IMR-90 (cell line): ENCODE results near the gene ASS1. TPM values are rescaled to one million over a fixed set of nuclear protein-coding genes. Genes with fewer than 3 reads are reported as not detected.

Experiments used
- ATAC-seq: fragments of 200-7000 bp; cut with Tn5 transposase; 2 replicates; pipeline ENCODE4 v1.9.1; 2020; ENCODE audit warnings: low read depth, mild to moderate bottlenecking, moderate library complexity
- BruUV-seq: library from RNA; stranded (reverse); fragments of 400-500 nt; replicated peaks from 2 replicates; lab custom pipeline; 2021; lab: Mats Ljungman, UMichigan
- CTCF ChIA-PET: fragments of 300-600 bp; formaldehyde crosslinking; extraction: SDS; loops from one replicate; lab custom pipeline; 2021; ENCODE audit warnings: antibody characterized with exemption; lab: Yijun Ruan, JAX
- POLR2A ChIA-PET: fragments of 300-600 bp; sonication (Branson Sonifier 250); formaldehyde crosslinking; loops from one replicate; lab custom pipeline; 2022; ENCODE audit warnings: antibody characterized with exemption; ENCODE audit not compliant: unreplicated experiment; lab: Charles Lee
- DNase-seq: peaks from one replicate; pipeline ENCODE4 v3.0.0; 2013
- H2AFZ ChIP-seq: replicated peaks from 2 replicates; pipeline ENCODE3; 2013; ENCODE audit warnings: low read length, mild to moderate bottlenecking; ENCODE audit not compliant: poor library complexity
- H2AK5ac ChIP-seq: 2 replicates; pipeline ENCODE4 v1.6.1; 2013; ENCODE audit warnings: low read depth, low read length, inconsistent platforms
- H2AK9ac ChIP-seq: replicated peaks from 2 replicates; pipeline ENCODE3; 2013; ENCODE audit warnings: mild to moderate bottlenecking, low read depth, low read length, moderate library complexity; ENCODE audit not compliant: poor library complexity
- H2BK120ac ChIP-seq: 2 replicates; pipeline ENCODE4 v1.6.1; 2013; ENCODE audit warnings: low read depth, low read length, inconsistent platforms
- H2BK15ac ChIP-seq: 3 replicates; pipeline ENCODE4 v1.6.1; 2013; ENCODE audit warnings: low read depth, low read length, inconsistent platforms
- H2BK20ac ChIP-seq: 2 replicates; pipeline ENCODE4 v1.6.1; 2013; ENCODE audit warnings: low read depth, mild to moderate bottlenecking, inconsistent platforms, low read length, moderate library complexity
- H2BK5ac ChIP-seq: 2 replicates; pipeline ENCODE4 v1.6.1; 2013; ENCODE audit warnings: mild to moderate bottlenecking, low read depth, low read length, inconsistent platforms; ENCODE audit not compliant: poor library complexity, severe bottlenecking
- H3K14ac ChIP-seq: replicated peaks from 2 replicates; pipeline ENCODE4 v1.6.1; 2013; ENCODE audit warnings: low read depth, low read length, inconsistent platforms
- H3K18ac ChIP-seq: 2 replicates; pipeline ENCODE4 v1.6.1; 2013; ENCODE audit warnings: low read depth, low read length, control low read depth
- H3K23ac ChIP-seq: 2 replicates; pipeline ENCODE4 v1.6.1; 2013; ENCODE audit warnings: low read depth, low read length, inconsistent platforms
- H3K27ac ChIP-seq: 2 replicates; pipeline ENCODE4 v1.5.1; 2013; ENCODE audit warnings: mild to moderate bottlenecking, control low read depth, low read length; ENCODE audit not compliant: insufficient read depth
- H3K27me3 ChIP-seq: 2 replicates; pipeline ENCODE4 v1.6.1; 2013; ENCODE audit warnings: low read length; ENCODE audit not compliant: control insufficient read depth, insufficient read depth
- H3K36me3 ChIP-seq: 2 replicates; pipeline ENCODE4 v1.6.1; 2013; ENCODE audit warnings: low read length, mixed read lengths; ENCODE audit not compliant: control insufficient read depth, insufficient read depth
- H3K4ac ChIP-seq: 2 replicates; pipeline ENCODE4 v1.6.1; 2013; ENCODE audit warnings: low read depth, low read length, inconsistent platforms
- H3K4me1 ChIP-seq: 2 replicates; pipeline ENCODE4 v1.6.1; 2013; ENCODE audit warnings: low read length, mixed read lengths; ENCODE audit not compliant: control insufficient read depth, insufficient read depth
- H3K4me2 ChIP-seq: 2 replicates; pipeline ENCODE4 v1.6.1; 2013; ENCODE audit warnings: low read depth, mild to moderate bottlenecking, control low read depth, low read length, moderate library complexity
- H3K4me3 ChIP-seq: 2 replicates; pipeline ENCODE4 v1.5.1; 2013; ENCODE audit warnings: low read depth, mild to moderate bottlenecking, control low read depth, low read length, moderate library complexity; ENCODE audit not compliant: insufficient read depth
- H3K56ac ChIP-seq: 2 replicates; pipeline ENCODE4 v1.6.1; 2013; ENCODE audit warnings: low read length, inconsistent platforms; ENCODE audit not compliant: insufficient read depth; ENCODE audit errors: extremely low read depth
- H3K79me1 ChIP-seq, 2 experiments: 2 replicates each; pipeline ENCODE4 v1.6.1; 2013; ENCODE audit warnings: low read length in 2 of 2, inconsistent platforms in 1 of 2, low read depth in 1 of 2
- H3K9ac ChIP-seq: 2 replicates; pipeline ENCODE4 v1.6.1; 2013; ENCODE audit warnings: low read depth, low read length, control low read depth
- H3K9me1 ChIP-seq: 2 replicates; pipeline ENCODE4 v1.6.1; 2013; ENCODE audit warnings: low read length, inconsistent platforms; ENCODE audit not compliant: insufficient read depth
- H3K9me3 ChIP-seq: 2 replicates; pipeline ENCODE4 v1.6.1; 2013; ENCODE audit warnings: low read length; ENCODE audit not compliant: control insufficient read depth, insufficient read depth
- H4K20me1 ChIP-seq: 2 replicates; pipeline ENCODE4 v1.6.1; 2013; ENCODE audit warnings: low read length, inconsistent platforms; ENCODE audit not compliant: insufficient read depth
- H4K5ac ChIP-seq: 2 replicates; pipeline ENCODE4 v1.6.1; 2013; ENCODE audit warnings: mild to moderate bottlenecking, low read depth, low read length, control low read depth
- H4K8ac ChIP-seq, 2 experiments: 2 replicates each; pipeline ENCODE4 v1.6.1; 2013; ENCODE audit warnings: low read depth in 2 of 2, low read length in 2 of 2, control low read depth in 1 of 2, inconsistent platforms in 1 of 2
- H4K91ac ChIP-seq: 2 replicates; pipeline ENCODE4 v1.6.1; 2013; ENCODE audit warnings: low read depth, low read length, inconsistent platforms; ENCODE audit not compliant: insufficient read depth
- CHD1 ChIP-seq: IDR thresholded peaks from 2 replicates; pipeline ENCODE4 v1.6.1; 2012; ENCODE audit warnings: low read depth, low read length, improper control_type of control experiment
- MAFK ChIP-seq: IDR thresholded peaks from 2 replicates; pipeline ENCODE4 v1.6.1; 2012; ENCODE audit warnings: low read depth, low read length, improper control_type of control experiment
- POLR2A ChIP-seq: IDR thresholded peaks from 2 replicates; pipeline ENCODE4 v1.6.1; 2012; ENCODE audit warnings: mild to moderate bottlenecking, low read depth, low read length
- RFX5 ChIP-seq: IDR thresholded peaks from 2 replicates; pipeline ENCODE4 v1.8.0; 2012; ENCODE audit warnings: low read depth, mild to moderate bottlenecking, low read length, moderate library complexity
- WGBS, 2 experiments: methylation state at CpG; one replicate each; pipeline versions ENCODE4 v1.1.5 to v1.1.7; 2013; ENCODE audit warnings: missing lambda C conversion rate in 2 of 2; ENCODE audit not compliant: insufficient read length in 1 of 2; ENCODE audit errors: extremely low coverage in 2 of 2; 5-methylcytosine and 5-hydroxymethylcytosine counted together
- dilution Hi-C: fragments of 300-500 bp; cut with HindIII; formaldehyde crosslinking; loops from one replicate; pipeline ENCODE4 v1.14.3; 2018; ENCODE audit warnings: low sequenced_read_pairs; ENCODE audit not compliant: unreplicated experiment
- in situ Hi-C: fragments of 300-500 bp; cut with MboI; formaldehyde crosslinking; loops from 3 replicates; pipeline ENCODE4 v1.14.3; 2019; ENCODE audit warnings: low sequenced_read_pairs, inconsistent platforms, mixed read lengths
- intact Hi-C: fragments of 100-400 bp; cut with micrococcal nuclease; formaldehyde crosslinking; loops from 2 replicates; pipeline ENCODE4 v1.10.0; 2022
- polyA plus RNA-seq, 3 experiments: library from polyadenylated mRNA; depleted of rRNA; stranded (reverse); fragments of >200 nt; gene quantifications; 2 replicates each; pipeline ENCODE4 v1.2.3, GENCODE V29; 2012; ENCODE audit warnings: low replicate concordance in 1 of 3
- total RNA-seq: library from RNA; depleted of rRNA; stranded (reverse); fragments of >200 nt; gene quantifications from 2 replicates; pipeline ENCODE4 v1.2.3, GENCODE V29; 2012

ASS1 gene
- total and polyA plus RNA-seq, 2 of the 4 experiments (the other 2 are of a cell fraction) = 39.6 to 41.9 TPM

GRCh38 chr9:130438382-130438981, 6.3 kb upstream of the ASS1 start:
- no TSS peak for BruUV-seq
- Histone ChIP-seq H3K18ac (no peak overlapping the region), H3K4me1 (no peaks in the 10 kb centered on the region; the same call in 1 of the 2 replicates), H3K9me1 (no peaks in the 10 kb centered on the region), H3K27me3 (peaks cover 25% of the 10 kb centered on the region), H3K56ac (no peak overlapping the region), H4K5ac (no peak overlapping the region), H4K20me1 (no peaks in the 10 kb centered on the region), H3K27ac (no peak overlapping the region), H2AFZ (no peak overlapping the region), H2BK15ac (no peak overlapping the region), H2AK5ac (no peak overlapping the region), H3K36me3 (no peaks in the 10 kb centered on the region), H2AK9ac (no peak overlapping the region), H4K91ac (no peak overlapping the region), H3K9me3 (peaks cover 3% of the 10 kb centered on the region), H3K23ac (no peak overlapping the region), H2BK5ac (no peak overlapping the region), H3K4ac (no peak overlapping the region), H2BK120ac (no peak overlapping the region), H3K79me1 (no peaks in the 10 kb centered on the region), H3K4me2 (no peak overlapping the region), H4K8ac (no peak overlapping the region), H2BK20ac (no peak overlapping the region), H3K9ac (no peak overlapping the region), H3K4me3 (no peak overlapping the region), H3K14ac (no peak overlapping the region)
- DNase-seq (no peak), ATAC-seq (no peak)
- WGBS, 2 experiments = 70% methylated on average over 2 of the region's 6 CpGs; no CpG with 5 or more reads in 1 of the 2 experiments
- POLR2A ChIA-PET = no interaction called here
- in situ Hi-C loops = no loop called here
- CTCF ChIA-PET = interaction anchor here (0.6 kb wide), 1 partner anchor 276 kb away, joined by 3 read pairs; no protein-coding TSS in a partner anchor
- intact Hi-C loops = no loop called here
- TF ChIP-seq CHD1 (no peak), POLR2A (no peak), RFX5 (no peak), MAFK (no peak)
- dilution Hi-C loops = no loop called here
